Thyroid gland (tissue), 4 donors: Measurements from ENCODE around the gene AQP12B.

Source experiments
- POLR2A ChIP-seq, 2 donors: fragments of 450-650 bp; IDR thresholded peaks; one replicate each; pipeline ENCODE4 v1.6.1; 2017; ENCODE audit warnings: antibody characterized with exemption in 2 of 2, mild to moderate bottlenecking in 2 of 2, moderate library complexity in 1 of 2
- TF ChIP-seq, protein P1 (sequence below), 6 experiments: fragments of 200-600 bp in 3 of 6; fragments of 450-650 bp in 3 of 6; sonication (generic) in 3 of 6; IDR thresholded peaks; one replicate each; pipeline ENCODE4 v1.5.1; 2016 to 2019; ENCODE audit warnings: antibody characterized with exemption in 6 of 6, mild to moderate bottlenecking in 2 of 6, inconsistent platforms in 1 of 6, moderate library complexity in 1 of 6

DNA sequence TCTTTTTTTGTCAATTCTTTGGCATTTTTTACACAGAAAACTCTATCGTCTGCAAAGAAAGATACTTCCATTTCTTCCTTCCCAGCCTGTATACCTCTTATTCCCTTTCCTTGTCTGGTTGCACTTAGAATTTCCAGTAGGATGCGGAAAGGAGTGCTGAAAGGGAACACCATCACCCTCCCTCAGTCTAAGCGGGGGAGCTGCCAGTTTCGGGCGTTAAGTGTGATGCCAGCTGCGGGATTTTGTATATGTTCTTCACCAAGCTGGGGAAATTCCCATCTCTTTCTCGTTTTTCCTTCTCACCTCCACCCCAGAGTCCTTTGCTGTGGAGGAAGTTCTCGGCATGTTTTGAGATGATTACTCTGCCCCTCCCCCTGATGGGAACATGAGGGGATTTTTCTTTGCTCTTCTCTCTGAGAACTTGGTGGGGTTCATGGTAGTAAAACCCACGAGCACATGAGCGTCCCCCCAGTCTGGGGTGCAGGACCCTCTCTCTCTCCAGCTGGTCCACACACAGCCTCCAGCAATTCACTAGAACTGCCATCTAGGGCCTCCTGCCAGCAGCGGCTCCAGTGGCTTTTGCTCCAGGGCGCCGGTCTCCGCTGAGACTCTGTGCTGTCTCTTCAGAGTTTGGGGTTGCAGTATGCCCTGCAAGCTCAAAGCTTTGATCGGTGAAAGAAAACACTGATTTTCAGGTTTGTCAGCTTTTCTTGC lies 24.5 kb upstream of the AQP12B start:
- TF ChIP-seq POLR2A (IDR thresholded peaks at IDR 0.05): no peak
- TF ChIP-seq, protein P1, sequence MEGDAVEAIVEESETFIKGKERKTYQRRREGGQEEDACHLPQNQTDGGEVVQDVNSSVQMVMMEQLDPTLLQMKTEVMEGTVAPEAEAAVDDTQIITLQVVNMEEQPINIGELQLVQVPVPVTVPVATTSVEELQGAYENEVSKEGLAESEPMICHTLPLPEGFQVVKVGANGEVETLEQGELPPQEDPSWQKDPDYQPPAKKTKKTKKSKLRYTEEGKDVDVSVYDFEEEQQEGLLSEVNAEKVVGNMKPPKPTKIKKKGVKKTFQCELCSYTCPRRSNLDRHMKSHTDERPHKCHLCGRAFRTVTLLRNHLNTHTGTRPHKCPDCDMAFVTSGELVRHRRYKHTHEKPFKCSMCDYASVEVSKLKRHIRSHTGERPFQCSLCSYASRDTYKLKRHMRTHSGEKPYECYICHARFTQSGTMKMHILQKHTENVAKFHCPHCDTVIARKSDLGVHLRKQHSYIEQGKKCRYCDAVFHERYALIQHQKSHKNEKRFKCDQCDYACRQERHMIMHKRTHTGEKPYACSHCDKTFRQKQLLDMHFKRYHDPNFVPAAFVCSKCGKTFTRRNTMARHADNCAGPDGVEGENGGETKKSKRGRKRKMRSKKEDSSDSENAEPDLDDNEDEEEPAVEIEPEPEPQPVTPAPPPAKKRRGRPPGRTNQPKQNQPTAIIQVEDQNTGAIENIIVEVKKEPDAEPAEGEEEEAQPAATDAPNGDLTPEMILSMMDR (IDR thresholded peaks at IDR 0.05): no peak
